ENCODE measurements around the gene PFKFB4.

DNA sequence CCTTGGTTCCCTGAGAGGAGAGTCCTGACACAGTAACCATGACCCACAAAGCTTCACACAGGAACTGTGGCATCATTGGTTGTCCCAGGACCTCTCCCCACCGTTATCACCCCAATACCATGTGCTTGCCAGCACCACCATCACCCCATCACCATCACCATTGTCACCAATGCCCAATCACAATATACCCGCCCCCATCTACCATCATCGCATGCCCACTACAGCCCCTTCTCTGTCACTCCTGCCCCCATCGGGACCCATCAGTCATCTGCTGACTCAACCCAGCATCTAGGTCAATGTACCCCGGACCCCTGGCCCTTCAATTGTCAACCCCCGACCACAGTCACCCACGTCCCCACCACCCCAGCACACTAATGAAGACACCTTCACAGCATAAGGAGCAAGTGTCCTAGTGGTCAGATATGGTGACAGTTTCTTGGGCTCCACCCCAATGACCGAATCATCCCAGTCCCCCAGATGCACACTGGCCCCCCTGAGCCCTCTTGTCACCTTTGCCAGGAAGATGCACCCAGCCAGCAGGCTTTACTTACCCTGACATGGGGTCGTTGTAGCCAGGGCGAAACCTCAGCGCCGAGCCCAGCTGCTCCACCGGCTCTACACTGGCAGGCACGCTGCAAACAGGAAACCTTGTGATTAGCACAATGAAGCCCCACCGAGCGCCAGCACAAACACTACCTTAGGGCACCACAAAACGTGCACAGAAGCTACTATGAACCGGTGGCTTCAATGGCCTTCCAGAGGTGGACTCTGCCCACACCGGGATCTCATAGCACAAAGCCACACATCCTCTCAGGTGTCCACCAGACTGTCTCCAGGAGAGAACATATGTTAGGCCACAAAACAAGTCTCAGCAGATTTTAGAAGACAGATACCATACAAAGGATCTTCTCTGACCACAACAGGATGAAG is 77.7 kb downstream of the PFKFB4 start:
- TF ChIP-seq ZNF133 (CRISPR knock-in tag; IDR thresholded peaks at IDR 0.05) (no peak), XRCC4 (IDR thresholded peaks at IDR 0.05; ENCODE audit: extremely low read depth, insufficient read depth, insufficient read length) (no peak), EZH2 (IDR thresholded peaks at IDR 0.05; ENCODE audit: borderline replicate concordance, low read depth, low read length) (no peak), FOXA3 (CRISPR knock-in tag; conservative IDR thresholded peaks at IDR 0.05 in 1 of 2, IDR thresholded peaks at IDR 0.05 in 1 of 2) (no peak), FOS (IDR thresholded peaks at IDR 0.05; ENCODE audit: extremely low read depth, insufficient read length) (no peak), HSF4 (CRISPR knock-in tag; IDR thresholded peaks at IDR 0.05; ENCODE audit: borderline replicate concordance) (no peak), TSC22D4 (tag; IDR thresholded peaks at IDR 0.05) (no peak)
- TF ChIP-seq, protein P1, sequence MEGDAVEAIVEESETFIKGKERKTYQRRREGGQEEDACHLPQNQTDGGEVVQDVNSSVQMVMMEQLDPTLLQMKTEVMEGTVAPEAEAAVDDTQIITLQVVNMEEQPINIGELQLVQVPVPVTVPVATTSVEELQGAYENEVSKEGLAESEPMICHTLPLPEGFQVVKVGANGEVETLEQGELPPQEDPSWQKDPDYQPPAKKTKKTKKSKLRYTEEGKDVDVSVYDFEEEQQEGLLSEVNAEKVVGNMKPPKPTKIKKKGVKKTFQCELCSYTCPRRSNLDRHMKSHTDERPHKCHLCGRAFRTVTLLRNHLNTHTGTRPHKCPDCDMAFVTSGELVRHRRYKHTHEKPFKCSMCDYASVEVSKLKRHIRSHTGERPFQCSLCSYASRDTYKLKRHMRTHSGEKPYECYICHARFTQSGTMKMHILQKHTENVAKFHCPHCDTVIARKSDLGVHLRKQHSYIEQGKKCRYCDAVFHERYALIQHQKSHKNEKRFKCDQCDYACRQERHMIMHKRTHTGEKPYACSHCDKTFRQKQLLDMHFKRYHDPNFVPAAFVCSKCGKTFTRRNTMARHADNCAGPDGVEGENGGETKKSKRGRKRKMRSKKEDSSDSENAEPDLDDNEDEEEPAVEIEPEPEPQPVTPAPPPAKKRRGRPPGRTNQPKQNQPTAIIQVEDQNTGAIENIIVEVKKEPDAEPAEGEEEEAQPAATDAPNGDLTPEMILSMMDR (IDR thresholded peaks at IDR 0.05 in 2 of 3, conservative IDR thresholded peaks at IDR 0.05 in 1 of 3; ENCODE audit: insufficient read depth in 2 of 3, low read depth in 1 of 3, low read length in 3 of 3): no peak
- TF ChIP-seq, protein P2, sequence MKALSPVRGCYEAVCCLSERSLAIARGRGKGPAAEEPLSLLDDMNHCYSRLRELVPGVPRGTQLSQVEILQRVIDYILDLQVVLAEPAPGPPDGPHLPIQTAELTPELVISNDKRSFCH (CRISPR knock-in tag; IDR thresholded peaks at IDR 0.05): no peak
- TF ChIP-seq, protein P2 (tag; IDR thresholded peaks at IDR 0.05): no peak
- TF ChIP-seq, protein P3, sequence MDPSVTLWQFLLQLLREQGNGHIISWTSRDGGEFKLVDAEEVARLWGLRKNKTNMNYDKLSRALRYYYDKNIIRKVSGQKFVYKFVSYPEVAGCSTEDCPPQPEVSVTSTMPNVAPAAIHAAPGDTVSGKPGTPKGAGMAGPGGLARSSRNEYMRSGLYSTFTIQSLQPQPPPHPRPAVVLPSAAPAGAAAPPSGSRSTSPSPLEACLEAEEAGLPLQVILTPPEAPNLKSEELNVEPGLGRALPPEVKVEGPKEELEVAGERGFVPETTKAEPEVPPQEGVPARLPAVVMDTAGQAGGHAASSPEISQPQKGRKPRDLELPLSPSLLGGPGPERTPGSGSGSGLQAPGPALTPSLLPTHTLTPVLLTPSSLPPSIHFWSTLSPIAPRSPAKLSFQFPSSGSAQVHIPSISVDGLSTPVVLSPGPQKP (CRISPR knock-in tag; IDR thresholded peaks at IDR 0.05): no peak
- TF ChIP-seq, protein P4, sequence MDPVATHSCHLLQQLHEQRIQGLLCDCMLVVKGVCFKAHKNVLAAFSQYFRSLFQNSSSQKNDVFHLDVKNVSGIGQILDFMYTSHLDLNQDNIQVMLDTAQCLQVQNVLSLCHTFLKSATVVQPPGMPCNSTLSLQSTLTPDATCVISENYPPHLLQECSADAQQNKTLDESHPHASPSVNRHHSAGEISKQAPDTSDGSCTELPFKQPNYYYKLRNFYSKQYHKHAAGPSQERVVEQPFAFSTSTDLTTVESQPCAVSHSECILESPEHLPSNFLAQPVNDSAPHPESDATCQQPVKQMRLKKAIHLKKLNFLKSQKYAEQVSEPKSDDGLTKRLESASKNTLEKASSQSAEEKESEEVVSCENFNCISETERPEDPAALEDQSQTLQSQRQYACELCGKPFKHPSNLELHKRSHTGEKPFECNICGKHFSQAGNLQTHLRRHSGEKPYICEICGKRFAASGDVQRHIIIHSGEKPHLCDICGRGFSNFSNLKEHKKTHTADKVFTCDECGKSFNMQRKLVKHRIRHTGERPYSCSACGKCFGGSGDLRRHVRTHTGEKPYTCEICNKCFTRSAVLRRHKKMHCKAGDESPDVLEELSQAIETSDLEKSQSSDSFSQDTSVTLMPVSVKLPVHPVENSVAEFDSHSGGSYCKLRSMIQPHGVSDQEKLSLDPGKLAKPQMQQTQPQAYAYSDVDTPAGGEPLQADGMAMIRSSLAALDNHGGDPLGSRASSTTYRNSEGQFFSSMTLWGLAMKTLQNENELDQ (CRISPR knock-in tag; IDR thresholded peaks at IDR 0.05; ENCODE audit: borderline replicate concordance): no peak
- TF ChIP-seq, protein P5, sequence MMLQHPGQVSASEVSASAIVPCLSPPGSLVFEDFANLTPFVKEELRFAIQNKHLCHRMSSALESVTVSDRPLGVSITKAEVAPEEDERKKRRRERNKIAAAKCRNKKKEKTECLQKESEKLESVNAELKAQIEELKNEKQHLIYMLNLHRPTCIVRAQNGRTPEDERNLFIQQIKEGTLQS (IDR thresholded peaks at IDR 0.05): no peak
- TF ChIP-seq, protein P5 (CRISPR knock-in tag; conservative IDR thresholded peaks at IDR 0.05): no peak
- TF ChIP-seq, protein P6, sequence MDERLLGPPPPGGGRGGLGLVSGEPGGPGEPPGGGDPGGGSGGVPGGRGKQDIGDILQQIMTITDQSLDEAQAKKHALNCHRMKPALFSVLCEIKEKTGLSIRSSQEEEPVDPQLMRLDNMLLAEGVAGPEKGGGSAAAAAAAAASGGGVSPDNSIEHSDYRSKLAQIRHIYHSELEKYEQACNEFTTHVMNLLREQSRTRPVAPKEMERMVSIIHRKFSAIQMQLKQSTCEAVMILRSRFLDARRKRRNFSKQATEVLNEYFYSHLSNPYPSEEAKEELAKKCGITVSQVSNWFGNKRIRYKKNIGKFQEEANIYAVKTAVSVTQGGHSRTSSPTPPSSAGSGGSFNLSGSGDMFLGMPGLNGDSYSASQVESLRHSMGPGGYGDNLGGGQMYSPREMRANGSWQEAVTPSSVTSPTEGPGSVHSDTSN (CRISPR knock-in tag; IDR thresholded peaks at IDR 0.05; ENCODE audit: low read depth): no peak
- TF ChIP-seq, protein P6 (tag; conservative IDR thresholded peaks at IDR 0.05; ENCODE audit: low read depth): no peak

Measured in K562 (cell line).